Neural cell (in vitro differentiated cells): ENCODE results near the gene MYOF. TPM values are rescaled to one million over a fixed set of nuclear protein-coding genes. Genes with fewer than 3 reads are reported as not detected.

ENCODE experiments used
- H2AFZ ChIP-seq: fragments of 200-600, 300-800 bp; sonication (generic), shearing (Covaris generic); 2 replicates; pipeline ENCODE4 v1.6.0; 2014; ENCODE audit warnings: low read depth, mild to moderate bottlenecking, antibody characterized with exemption, low read length, moderate library complexity
- H3F3A ChIP-seq: fragments of 200-600 bp; shearing (Covaris generic); 2 replicates; pipeline ENCODE4 v1.6.1; 2016; ENCODE audit warnings: mild to moderate bottlenecking, moderate library complexity, mixed read lengths, antibody characterized with exemption, low read length; ENCODE audit not compliant: insufficient read depth, poor library complexity, severe bottlenecking
- H3K27ac ChIP-seq: fragments of 200-600, 300-800 bp; sonication (generic), shearing (Covaris generic); 2 replicates; pipeline ENCODE4 v1.5.1; 2014; ENCODE audit warnings: mild to moderate bottlenecking, low read length, moderate library complexity
- H3K27me3 ChIP-seq: fragments of 300-800, 200-600 bp; sonication (generic), shearing (Covaris generic); 2 replicates; pipeline ENCODE4 v1.6.0; 2014; ENCODE audit warnings: mild to moderate bottlenecking, low read depth, low read length, moderate library complexity; ENCODE audit not compliant: insufficient read depth
- H3K36me3 ChIP-seq: fragments of 300-800, 200-600 bp; sonication (generic), shearing (Covaris generic); 2 replicates; pipeline ENCODE4 v1.5.1; 2014; ENCODE audit warnings: mild to moderate bottlenecking, antibody characterized with exemption, low read length, moderate library complexity; ENCODE audit not compliant: insufficient read depth
- H3K4me2 ChIP-seq: fragments of 300-800, 200-600 bp; sonication (generic), shearing (Covaris generic); 2 replicates; pipeline ENCODE4 v1.6.0; 2014; ENCODE audit warnings: mild to moderate bottlenecking, low read length
- H3K4me3 ChIP-seq: fragments of 300-800, 200-600 bp; sonication (generic), shearing (Covaris generic); 2 replicates; pipeline ENCODE4 v1.5.1; 2014; ENCODE audit warnings: mild to moderate bottlenecking, low read length, moderate library complexity
- H3K79me2 ChIP-seq: fragments of 200-600 bp; shearing (Covaris generic); replicated peaks from 2 replicates; pipeline ENCODE4 v1.6.0; 2014; ENCODE audit warnings: mild to moderate bottlenecking, low read length, moderate library complexity; ENCODE audit not compliant: insufficient read depth
- H3K9ac ChIP-seq: fragments of 300-800, 200-600 bp; sonication (generic), shearing (Covaris generic); 2 replicates; pipeline ENCODE4 v1.6.1; 2016; ENCODE audit warnings: mild to moderate bottlenecking, low read length, mixed read lengths
- H3K9me2 ChIP-seq: fragments of 200-600 bp; shearing (Covaris generic); 2 replicates; pipeline ENCODE4 v1.6.1; 2016; ENCODE audit warnings: mild to moderate bottlenecking, low read length, mixed read lengths; ENCODE audit not compliant: insufficient read depth
- H3K9me3 ChIP-seq: fragments of 200-600, 300-800 bp; sonication (generic), shearing (Covaris generic); 2 replicates; pipeline ENCODE4 v1.6.1; 2016; ENCODE audit warnings: mild to moderate bottlenecking, mixed run types, low read length, moderate library complexity, mixed read lengths
- H4K20me1 ChIP-seq: fragments of 200-600 bp; shearing (Covaris generic); 2 replicates; pipeline ENCODE4 v1.6.1; 2016; ENCODE audit warnings: mild to moderate bottlenecking, mixed run types; ENCODE audit not compliant: insufficient read depth
- CTCF ChIP-seq: fragments of 450-650 bp; IDR thresholded peaks from 2 replicates; pipeline ENCODE4 v1.5.1; 2014; ENCODE audit warnings: antibody characterized with exemption, mild to moderate bottlenecking, moderate library complexity; ENCODE audit not compliant: poor library complexity, severe bottlenecking
- EP300 ChIP-seq: fragments of 450-650 bp; conservative IDR thresholded peaks from 2 replicates; pipeline ENCODE4 v1.6.1; 2014; ENCODE audit warnings: antibody characterized with exemption, mild to moderate bottlenecking, moderate library complexity; ENCODE audit not compliant: poor library complexity, severe bottlenecking
- EZH2 ChIP-seq: fragments of 200-600, 300-800 bp; shearing (Covaris generic), sonication (generic); IDR thresholded peaks from 2 replicates; pipeline ENCODE4 v1.6.1; 2014; ENCODE audit warnings: antibody characterized with exemption, low read length, borderline replicate concordance, mild to moderate bottlenecking; ENCODE audit not compliant: insufficient read depth, poor library complexity, severe bottlenecking
- MXI1 ChIP-seq: fragments of 450-650 bp; conservative IDR thresholded peaks from 2 replicates; pipeline ENCODE4 v1.6.1; 2014; ENCODE audit warnings: antibody characterized with exemption, mild to moderate bottlenecking; ENCODE audit not compliant: poor library complexity, severe bottlenecking
- POLR2AphosphoS5 ChIP-seq: IDR thresholded peaks from 2 replicates; pipeline ENCODE4 v1.6.1; 2012
- RAD21 ChIP-seq: fragments of 450-650 bp; conservative IDR thresholded peaks from 2 replicates; pipeline ENCODE4 v1.6.1; 2014; ENCODE audit warnings: antibody characterized with exemption, mild to moderate bottlenecking, moderate library complexity
- SMC3 ChIP-seq: fragments of 450-650 bp; conservative IDR thresholded peaks from 2 replicates; pipeline ENCODE4 v1.6.1; 2014; ENCODE audit warnings: antibody characterized with exemption, mild to moderate bottlenecking, moderate library complexity; ENCODE audit not compliant: poor library complexity
- TAF1 ChIP-seq: IDR thresholded peaks from 2 replicates; pipeline ENCODE4 v1.6.1; 2012; ENCODE audit warnings: low read depth
- polyA plus RNA-seq: library from polyadenylated mRNA; depleted of rRNA; stranded (reverse); fragments of >200 nt; gene quantifications from 2 replicates; pipeline ENCODE4 v1.2.3, GENCODE V29; 2014
- TF ChIP-seq, protein P1 (sequence below): IDR thresholded peaks from 2 replicates; pipeline ENCODE4 v1.6.1; 2012; ENCODE audit warnings: borderline replicate concordance

The MYOF gene
- polyA plus RNA-seq, 1 donor from 2014 or later: 0.47 TPM

DNA sequence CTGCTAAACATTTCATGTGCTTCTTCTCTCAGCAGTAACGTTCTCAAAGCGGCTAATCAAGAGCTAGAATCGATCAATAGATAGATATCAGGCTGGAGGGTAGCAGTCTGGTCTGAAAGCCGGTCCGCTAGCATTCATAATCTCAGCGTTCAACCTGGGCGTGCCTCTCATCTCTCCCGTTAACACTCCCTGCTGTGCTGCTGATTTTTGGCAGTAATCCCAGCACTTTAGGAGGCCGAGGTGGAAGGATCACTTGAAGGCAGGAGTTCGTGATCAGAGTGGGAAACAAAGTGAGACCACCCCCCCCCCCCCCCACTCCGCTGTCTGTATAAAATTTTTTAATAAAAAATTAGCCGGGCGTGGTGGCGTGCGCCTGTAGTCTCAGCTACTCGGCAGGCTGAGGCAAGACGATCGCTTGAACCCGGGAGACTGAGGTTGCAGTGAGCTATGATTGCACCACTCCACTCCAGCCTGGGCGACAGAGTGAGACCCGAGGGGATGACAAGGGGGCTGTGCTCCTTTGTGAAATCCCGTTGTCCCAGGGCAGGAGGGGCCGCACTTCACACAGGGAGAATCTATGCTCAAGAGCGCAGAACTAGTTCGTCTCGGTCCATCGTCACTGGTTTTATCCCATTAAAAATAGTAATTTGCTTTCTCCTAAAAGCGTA lies 13.7 kb upstream of the MYOF start:
- H3K9me3 ChIP-seq: no peaks in the 10 kb centered on the region
- H3K9me2 ChIP-seq: no peaks in the 10 kb centered on the region
- H3K27me3 ChIP-seq: no peaks in the 10 kb centered on the region
- H3K79me2 ChIP-seq: no peaks in the 10 kb centered on the region
- H4K20me1 ChIP-seq: no peaks in the 10 kb centered on the region
- no peak for TF ChIP-seq EP300
- TF ChIP-seq, protein P1, sequence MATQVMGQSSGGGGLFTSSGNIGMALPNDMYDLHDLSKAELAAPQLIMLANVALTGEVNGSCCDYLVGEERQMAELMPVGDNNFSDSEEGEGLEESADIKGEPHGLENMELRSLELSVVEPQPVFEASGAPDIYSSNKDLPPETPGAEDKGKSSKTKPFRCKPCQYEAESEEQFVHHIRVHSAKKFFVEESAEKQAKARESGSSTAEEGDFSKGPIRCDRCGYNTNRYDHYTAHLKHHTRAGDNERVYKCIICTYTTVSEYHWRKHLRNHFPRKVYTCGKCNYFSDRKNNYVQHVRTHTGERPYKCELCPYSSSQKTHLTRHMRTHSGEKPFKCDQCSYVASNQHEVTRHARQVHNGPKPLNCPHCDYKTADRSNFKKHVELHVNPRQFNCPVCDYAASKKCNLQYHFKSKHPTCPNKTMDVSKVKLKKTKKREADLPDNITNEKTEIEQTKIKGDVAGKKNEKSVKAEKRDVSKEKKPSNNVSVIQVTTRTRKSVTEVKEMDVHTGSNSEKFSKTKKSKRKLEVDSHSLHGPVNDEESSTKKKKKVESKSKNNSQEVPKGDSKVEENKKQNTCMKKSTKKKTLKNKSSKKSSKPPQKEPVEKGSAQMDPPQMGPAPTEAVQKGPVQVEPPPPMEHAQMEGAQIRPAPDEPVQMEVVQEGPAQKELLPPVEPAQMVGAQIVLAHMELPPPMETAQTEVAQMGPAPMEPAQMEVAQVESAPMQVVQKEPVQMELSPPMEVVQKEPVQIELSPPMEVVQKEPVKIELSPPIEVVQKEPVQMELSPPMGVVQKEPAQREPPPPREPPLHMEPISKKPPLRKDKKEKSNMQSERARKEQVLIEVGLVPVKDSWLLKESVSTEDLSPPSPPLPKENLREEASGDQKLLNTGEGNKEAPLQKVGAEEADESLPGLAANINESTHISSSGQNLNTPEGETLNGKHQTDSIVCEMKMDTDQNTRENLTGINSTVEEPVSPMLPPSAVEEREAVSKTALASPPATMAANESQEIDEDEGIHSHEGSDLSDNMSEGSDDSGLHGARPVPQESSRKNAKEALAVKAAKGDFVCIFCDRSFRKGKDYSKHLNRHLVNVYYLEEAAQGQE: no peak
- no peak for TF ChIP-seq SMC3
- TF ChIP-seq EZH2: no peak
- TF ChIP-seq POLR2AphosphoS5: no peak
- TF ChIP-seq CTCF: no peak
- TF ChIP-seq RAD21: no peak
- TF ChIP-seq TAF1: no peak
- no peak for TF ChIP-seq MXI1
- H2AFZ ChIP-seq: peak overlapping the region; percentile 73
- no peaks in the 10 kb centered on the region for H3K36me3 ChIP-seq
- no peak overlapping the region for H3K4me2 ChIP-seq
- peak overlapping the region; percentile 75 for H3K4me3 ChIP-seq
- peak overlapping the region; percentile 21 for H3K9ac ChIP-seq
- no peak overlapping the region for H3K27ac ChIP-seq
- no peaks in the 10 kb centered on the region for H3F3A ChIP-seq

DNA sequence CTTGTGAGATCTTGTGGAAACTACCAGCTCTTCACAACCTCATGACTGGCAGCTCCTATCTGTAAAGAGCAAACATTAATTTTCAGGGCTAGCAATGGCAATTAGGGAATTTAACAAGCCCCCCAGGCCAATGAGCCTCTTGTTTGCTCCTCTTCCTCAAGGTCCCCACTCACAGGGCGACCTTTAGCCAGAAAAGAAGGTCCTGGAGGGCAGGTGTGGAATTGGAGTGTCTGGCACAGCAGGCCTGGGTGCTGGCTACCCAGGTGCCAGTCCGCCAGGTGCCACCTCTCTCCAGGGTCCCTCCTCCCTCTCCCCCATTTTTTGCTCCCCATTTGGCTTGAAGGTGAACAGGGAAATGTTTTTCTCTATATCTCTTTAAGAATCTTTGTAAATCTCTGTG lies 12.4 kb upstream of the MYOF start:
- Histone ChIP-seq H3K27me3 (no peaks in the 10 kb centered on the region), H3F3A (no peaks in the 10 kb centered on the region), H3K36me3 (no peaks in the 10 kb centered on the region), H4K20me1 (no peaks in the 10 kb centered on the region), H3K4me2 (no peak overlapping the region), H3K9me3 (no peaks in the 10 kb centered on the region), H3K9ac (no peak overlapping the region), H3K9me2 (no peaks in the 10 kb centered on the region), H3K4me3 (no peak overlapping the region), H2AFZ (no peak overlapping the region), H3K27ac (no peak overlapping the region), H3K79me2 (no peaks in the 10 kb centered on the region)
- TF ChIP-seq TAF1 (no peak), SMC3 (no peak), MXI1 (no peak)
